ENCODE results near the gene TGM1.

The TGM1 gene

GRCh38 chr14:24299255-24300191, 36.5 kb upstream of the TGM1 start, which contains the start of the genes DHRS1 and NOP9:
DHRS1 (minus strand) TSS chr14:24299780; CDS start chr14:24299106, 674 bp downstream.
NOP9 (plus strand) TSS chr14:24299850; CDS start chr14:24299955, 105 bp downstream.
- H3K27me3 Mint-ChIP-seq (ENCODE audit: low read depth), result no peaks in the 10 kb centered on the region
- H3K4me3 Mint-ChIP-seq, result peak within 1 kb of the TSS; percentile 95 to 98 (median 95)
- H3K9me3 Mint-ChIP-seq, result no peaks in the 10 kb centered on the region
- H3K4me1 Mint-ChIP-seq, result peaks cover 24% of the 10 kb centered on the region
- peak within 1 kb of the TSS; percentile 78 to 94 (median 86) for H3K27ac Mint-ChIP-seq
- no peak for TF ChIP-seq CTCF (IDR thresholded peaks at IDR 0.05; ENCODE audit: unreplicated experiment in 3 of 3)
- peaks cover 38% of the 10 kb centered on the region for H3K36me3 Mint-ChIP-seq (ENCODE audit: low read depth)

DNA sequence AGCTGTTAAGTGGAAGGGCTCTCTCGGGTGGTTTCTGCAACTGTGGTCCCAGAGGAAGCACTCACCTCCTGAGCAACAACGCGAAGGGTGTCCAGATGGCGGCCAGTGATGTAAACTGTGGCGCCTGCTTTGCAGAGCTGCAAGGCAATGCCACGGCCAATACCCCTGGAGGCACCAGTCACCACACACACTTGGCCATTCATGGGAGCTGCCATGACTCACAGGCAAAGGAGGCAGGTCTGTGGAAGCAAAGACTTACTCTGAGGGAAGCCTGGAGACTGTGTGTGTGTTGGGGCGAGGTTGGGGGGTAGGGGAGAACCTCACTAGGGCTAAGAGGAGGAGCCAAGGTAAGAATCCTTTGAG, 35.9 kb upstream of the TGM1 start:
- Mint-ChIP-seq H3K9me3 (no peaks in the 10 kb centered on the region), H3K27me3 (ENCODE audit: low read depth) (no peaks in the 10 kb centered on the region), H3K4me1 (peaks cover 24% of the 10 kb centered on the region), H3K4me3 (peak overlapping the region; percentile 95 to 98 (median 95)), H3K36me3 (ENCODE audit: low read depth) (peaks cover 33% of the 10 kb centered on the region), H3K27ac (peak overlapping the region; percentile 78 to 94 (median 86))
- TF ChIP-seq CTCF (IDR thresholded peaks at IDR 0.05; ENCODE audit: unreplicated experiment in 3 of 3), result no peak

DNA sequence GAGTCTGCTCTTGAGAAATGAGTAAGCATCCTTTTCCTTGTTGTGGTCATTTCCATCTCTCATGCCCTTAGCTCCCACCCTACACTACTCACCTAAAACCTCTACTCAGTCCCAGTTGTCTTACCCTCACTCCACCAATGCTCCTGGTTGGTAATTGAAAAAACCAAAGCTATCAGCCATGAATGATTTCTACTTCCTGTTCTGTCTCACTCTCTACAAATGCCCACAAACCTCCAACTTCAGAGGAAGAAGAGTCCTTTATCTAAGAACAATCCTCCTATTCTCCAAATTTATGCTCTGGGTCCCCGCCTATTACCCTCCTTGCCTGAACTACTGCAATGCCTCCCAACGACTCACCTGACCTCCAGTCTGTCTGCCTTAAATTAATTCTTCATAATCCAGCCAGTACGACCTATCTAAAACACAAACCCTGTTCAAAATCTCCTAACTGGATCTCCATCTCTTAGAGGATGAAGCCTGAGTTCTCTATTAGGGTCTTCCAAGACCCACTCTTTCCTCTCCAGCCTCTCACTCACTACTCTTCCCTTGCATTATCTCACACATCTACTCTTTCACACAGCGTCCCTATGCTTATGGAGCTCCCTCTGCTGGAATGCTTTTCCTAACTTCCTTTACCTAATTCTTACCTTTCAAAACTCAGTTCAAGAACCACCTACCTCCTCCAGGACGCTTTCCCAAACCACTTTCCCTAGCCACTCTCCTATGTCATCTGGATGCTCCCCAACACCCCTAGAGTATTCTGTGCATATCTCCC, 34.4 kb upstream of the TGM1 start:
- H3K36me3 Mint-ChIP-seq (ENCODE audit: low read depth), result peaks cover 28% of the 10 kb centered on the region
- peak overlapping the region in 2 of 3 experiments; percentile 1 to 10 for H3K27ac Mint-ChIP-seq
- peak overlapping the region; percentile 50 to 77 (median 63) for H3K4me3 Mint-ChIP-seq
- H3K4me1 Mint-ChIP-seq, result peaks cover 24% of the 10 kb centered on the region
- H3K27me3 Mint-ChIP-seq (ENCODE audit: low read depth), result no peaks in the 10 kb centered on the region
- no peaks in the 10 kb centered on the region for H3K9me3 Mint-ChIP-seq
- TF ChIP-seq CTCF (IDR thresholded peaks at IDR 0.05; ENCODE audit: unreplicated experiment in 3 of 3), result peak; percentile 39 to 45 (median 45)

GRCh38 chr14:24296341-24297157, 33.6 kb upstream of the TGM1 start:
- Mint-ChIP-seq H3K36me3 (ENCODE audit: low read depth) (peaks cover 22% of the 10 kb centered on the region), H3K4me3 (peak overlapping the region; percentile 30 to 63 (median 58)), H3K9me3 (no peaks in the 10 kb centered on the region), H3K27me3 (ENCODE audit: low read depth) (no peaks in the 10 kb centered on the region), H3K4me1 (peaks cover 24% of the 10 kb centered on the region), H3K27ac (peak overlapping the region in 1 of 3 experiments; percentile 38)
- TF ChIP-seq CTCF (IDR thresholded peaks at IDR 0.05; ENCODE audit: unreplicated experiment in 3 of 3), result peak; percentile 53 to 72 (median 60)

- H3K4me1 Mint-ChIP-seq, result peaks cover 10% of the 10 kb centered on the region
- H3K9me3 Mint-ChIP-seq, result no peaks in the 10 kb centered on the region
- no peak overlapping the region for H3K27ac Mint-ChIP-seq
- no peaks in the 10 kb centered on the region for H3K27me3 Mint-ChIP-seq (ENCODE audit: low read depth)
- no peak for TF ChIP-seq CTCF (IDR thresholded peaks at IDR 0.05; ENCODE audit: unreplicated experiment in 3 of 3)
- peaks cover 28% of the 10 kb centered on the region for H3K36me3 Mint-ChIP-seq (ENCODE audit: low read depth)
- H3K4me3 Mint-ChIP-seq, result no peak overlapping the region
Measured at GRCh38 chr14:24293525-24293924, 30.5 kb upstream of the TGM1 start.
